HG03064 (cell line): ENCODE measurements around the gene NPVF.

Experiments
- ATAC-seq: cut with Tn5 transposase; IDR thresholded peaks from one replicate; pipeline ENCODE4 v1.9.1; 2021; ENCODE audit warnings: low read depth; ENCODE audit not compliant: unreplicated experiment

The NPVF gene

GRCh38 chr7:25228386-25228785 lies at the start of gene NPVF:
TSS of gene NPVF (minus strand) at chr7:25228486. CDS start at chr7:25228439, 47 bp downstream.
- no peak for ATAC-seq

- ATAC-seq = no peak
These were observed 44.0 kb upstream of the NPVF start for GRCh38 chr7:25272265-25272664.

GRCh38 chr7:25263337-25263736 lies 35.1 kb upstream of the NPVF start:
- no peak for ATAC-seq

- ATAC-seq = no peak
These were observed 34.3 kb upstream of the NPVF start for GRCh38 chr7:25262586-25262985.

GRCh38 chr7:25261545-25262140 lies 33.4 kb upstream of the NPVF start:
- no peak for ATAC-seq

- no peak for ATAC-seq
These were observed 32.7 kb upstream of the NPVF start for GRCh38 chr7:25260862-25261494.

- no peak for ATAC-seq
These were observed 31.4 kb upstream of the NPVF start for GRCh38 chr7:25259487-25260243.

GRCh38 chr7:25256333-25256819 lies 28.1 kb upstream of the NPVF start:
- ATAC-seq = no peak

- ATAC-seq = no peak
These were observed 27.5 kb upstream of the NPVF start for GRCh38 chr7:25255611-25256332.

GRCh38 chr7:25254604-25255003 lies 26.3 kb upstream of the NPVF start:
- ATAC-seq = no peak

GRCh38 chr7:25253714-25254113 lies 25.4 kb upstream of the NPVF start:
- ATAC-seq = no peak

GRCh38 chr7:25250386-25250785 lies 22.1 kb upstream of the NPVF start:
- ATAC-seq = no peak

GRCh38 chr7:25249772-25250171 lies 21.5 kb upstream of the NPVF start:
- no peak for ATAC-seq

- no peak for ATAC-seq
These were observed 18.0 kb upstream of the NPVF start for GRCh38 chr7:25246306-25246705.

- ATAC-seq = no peak
These were observed 16.2 kb upstream of the NPVF start for GRCh38 chr7:25244254-25245033.

GRCh38 chr7:25242678-25243077 lies 14.4 kb upstream of the NPVF start:
- no peak for ATAC-seq

- ATAC-seq = no peak
These were observed 12.6 kb upstream of the NPVF start for GRCh38 chr7:25240896-25241295.

- ATAC-seq = no peak
These were observed 12.1 kb upstream of the NPVF start for GRCh38 chr7:25240340-25240739.

- ATAC-seq = no peak
These were observed 11.6 kb upstream of the NPVF start for GRCh38 chr7:25239888-25240287.

GRCh38 chr7:25238066-25238725 lies 9.9 kb upstream of the NPVF start:
- ATAC-seq = no peak
